Urinary bladder (tissue), 4 donors: ENCODE results near the gene CLCN7. TPM values are rescaled to one million over a fixed set of nuclear protein-coding genes. Genes with fewer than 3 reads are reported as not detected.

Experiments used
- DNase-seq: peaks from one replicate; pipeline ENCODE4 v3.0.0-alpha.2; 2015; ENCODE audit errors: extremely low spot score
- H3K27ac ChIP-seq: one replicate; pipeline ENCODE4 v1.5.1; 2013; ENCODE audit warnings: low read depth, mild to moderate bottlenecking, moderate library complexity
- H3K36me3 ChIP-seq: one replicate; pipeline ENCODE4 v1.6.1; 2013; ENCODE audit warnings: mild to moderate bottlenecking, moderate library complexity; ENCODE audit not compliant: insufficient read depth
- H3K4me1 ChIP-seq: one replicate; pipeline ENCODE4 v1.6.1; 2013; ENCODE audit warnings: mild to moderate bottlenecking, moderate library complexity; ENCODE audit not compliant: insufficient read depth
- H3K4me3 ChIP-seq: one replicate; pipeline ENCODE4 v1.5.1; 2013; ENCODE audit warnings: low read depth, low read length
- WGBS: extraction: QIAGEN DNeasy Blood & Tissue Kit; methylation state at CpG from one replicate; pipeline ENCODE4 v1.1.7; 2013; 5-methylcytosine and 5-hydroxymethylcytosine counted together
- polyA plus RNA-seq: library from polyadenylated mRNA; stranded (reverse); fragments of 200-250 nt; gene quantifications from one replicate; pipeline ENCODE4 v1.2.3, GENCODE V29; 2013
- total RNA-seq: library from RNA; depleted of rRNA; stranded (reverse); fragments of >200 nt; gene quantifications from one replicate; pipeline ENCODE4 v1.2.3, GENCODE V29; 2014
- donor health status: healthy with polysubstance abuse.
- donor health status: healthy.

The CLCN7 gene
- total and polyA plus RNA-seq, 2 donors = 19.6 to 64.0 TPM

GRCh38 chr16:1496464-1496863, 21.6 kb upstream of the CLCN7 start:
- DNase-seq = no peak
- peaks cover 6% of the 10 kb centered on the region for H3K36me3 ChIP-seq
- WGBS = 95% methylated on average over 25 of the region's 25 CpGs
- no peaks in the 10 kb centered on the region for H3K4me1 ChIP-seq
- H3K4me3 ChIP-seq = no peak overlapping the region
- no peak overlapping the region for H3K27ac ChIP-seq

GRCh38 chr16:1495889-1496262, 21.0 kb upstream of the CLCN7 start:
- Histone ChIP-seq H3K36me3 (peaks cover 6% of the 10 kb centered on the region), H3K4me1 (no peaks in the 10 kb centered on the region), H3K4me3 (no peak overlapping the region), H3K27ac (no peak overlapping the region)
- 91% methylated on average over 25 of the region's 25 CpGs for WGBS
- DNase-seq = no peak

GRCh38 chr16:1495211-1495888, 20.5 kb upstream of the CLCN7 start:
- DNase-seq = no peak
- Histone ChIP-seq H3K36me3 (peaks cover 6% of the 10 kb centered on the region), H3K4me1 (no peaks in the 10 kb centered on the region), H3K4me3 (no peak overlapping the region), H3K27ac (no peak overlapping the region)
- 93% methylated on average over 39 of the region's 39 CpGs for WGBS

DNA sequence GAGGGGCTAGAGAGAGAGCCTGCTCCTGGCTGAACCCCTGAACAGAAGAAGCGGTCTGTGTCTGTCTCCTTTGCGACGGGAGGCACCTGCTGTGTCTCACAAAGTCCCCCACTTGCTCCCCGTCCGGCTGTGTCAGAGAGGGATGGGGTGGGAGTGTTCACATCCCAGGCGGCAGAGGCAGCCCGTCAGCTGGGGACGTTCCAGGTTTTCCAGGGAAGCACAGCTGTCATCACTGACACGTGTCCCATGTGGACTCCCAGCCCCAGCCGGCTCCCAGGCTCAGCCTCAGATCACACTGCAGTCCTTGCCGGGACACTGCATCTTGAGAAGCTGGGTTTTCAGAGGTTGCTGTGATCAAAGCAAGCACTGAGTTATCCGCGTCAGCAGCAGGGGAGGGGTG, 19.9 kb upstream of the CLCN7 start:
- H3K4me3 ChIP-seq = no peak overlapping the region
- H3K36me3 ChIP-seq = peaks cover 2% of the 10 kb centered on the region
- WGBS = 52% methylated on average over 13 of the region's 13 CpGs
- no peak overlapping the region for H3K27ac ChIP-seq
- no peaks in the 10 kb centered on the region for H3K4me1 ChIP-seq
- no peak for DNase-seq

GRCh38 chr16:1494129-1494640, 19.4 kb upstream of the CLCN7 start:
- Histone ChIP-seq H3K4me1 (no peaks in the 10 kb centered on the region), H3K4me3 (peak overlapping the region; percentile 60), H3K36me3 (peaks cover 2% of the 10 kb centered on the region), H3K27ac (no peak overlapping the region)
- WGBS = 28% methylated on average over 25 of the region's 25 CpGs
- no peak for DNase-seq

- no peaks in the 10 kb centered on the region for H3K4me1 ChIP-seq
- under 1% methylated on average over 30 of the region's 30 CpGs for WGBS
- peak overlapping the region; percentile 60 for H3K4me3 ChIP-seq
- H3K27ac ChIP-seq = no peak overlapping the region
- peaks cover 2% of the 10 kb centered on the region for H3K36me3 ChIP-seq
- DNase-seq = no peak
Observed at GRCh38 chr16:1493746-1494094, 18.9 kb upstream of the CLCN7 start.

DNA sequence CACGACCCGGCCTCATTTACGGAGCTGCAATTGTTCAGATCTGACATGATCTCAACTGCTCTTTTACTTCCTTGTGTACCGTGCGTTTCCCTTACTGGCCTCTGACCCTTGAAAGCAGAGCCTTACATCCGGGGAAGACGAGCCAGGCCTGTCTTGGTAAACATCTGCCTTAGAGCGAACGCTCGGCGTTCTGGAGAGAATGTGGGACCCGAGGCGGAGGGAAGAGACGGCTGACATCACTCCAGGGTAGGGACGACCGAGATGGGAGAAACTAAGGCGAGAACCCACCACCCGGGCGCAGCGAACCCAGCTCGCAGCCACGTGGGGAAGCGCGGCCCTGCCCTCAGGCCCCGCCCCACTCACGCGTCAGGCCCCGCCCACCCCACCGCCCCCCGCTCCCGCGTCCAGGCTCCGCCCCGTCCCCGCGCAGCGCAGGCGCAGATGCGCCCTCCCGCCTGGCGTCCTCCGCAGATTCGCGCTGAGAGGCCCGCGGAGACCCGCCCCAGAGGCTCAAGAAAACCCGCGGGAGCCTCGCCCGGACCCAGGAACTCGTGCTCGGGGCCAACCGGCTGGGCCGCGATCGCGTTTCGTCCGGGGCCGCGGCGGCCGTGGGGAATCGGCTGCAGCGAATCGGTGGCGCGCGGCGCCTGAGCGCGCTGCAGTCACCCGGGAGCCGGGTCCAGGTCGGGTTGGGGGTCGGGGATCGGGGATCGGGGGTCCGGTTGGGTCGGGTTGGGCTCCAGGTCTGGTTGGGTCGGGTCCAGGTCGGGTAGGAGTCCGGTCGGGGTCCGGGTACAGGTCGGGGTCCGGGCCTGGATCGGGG, 18.3 kb upstream of the CLCN7 start, which contains the start of gene TELO2:
Gene TELO2 (plus strand): TSS at position 438 of the 823 bp plus-strand sequence. CDS start 922 bp downstream, outside the sequence.
- peaks cover 2% of the 10 kb centered on the region for H3K36me3 ChIP-seq
- under 1% methylated on average over 89 of the region's 89 CpGs for WGBS
- peak within 1 kb of the TSS; percentile 60 for H3K4me3 ChIP-seq
- peak within 1 kb of the TSS; percentile 64 for H3K27ac ChIP-seq
- no peaks in the 10 kb centered on the region for H3K4me1 ChIP-seq
- peak; percentile 21 for DNase-seq

DNA sequence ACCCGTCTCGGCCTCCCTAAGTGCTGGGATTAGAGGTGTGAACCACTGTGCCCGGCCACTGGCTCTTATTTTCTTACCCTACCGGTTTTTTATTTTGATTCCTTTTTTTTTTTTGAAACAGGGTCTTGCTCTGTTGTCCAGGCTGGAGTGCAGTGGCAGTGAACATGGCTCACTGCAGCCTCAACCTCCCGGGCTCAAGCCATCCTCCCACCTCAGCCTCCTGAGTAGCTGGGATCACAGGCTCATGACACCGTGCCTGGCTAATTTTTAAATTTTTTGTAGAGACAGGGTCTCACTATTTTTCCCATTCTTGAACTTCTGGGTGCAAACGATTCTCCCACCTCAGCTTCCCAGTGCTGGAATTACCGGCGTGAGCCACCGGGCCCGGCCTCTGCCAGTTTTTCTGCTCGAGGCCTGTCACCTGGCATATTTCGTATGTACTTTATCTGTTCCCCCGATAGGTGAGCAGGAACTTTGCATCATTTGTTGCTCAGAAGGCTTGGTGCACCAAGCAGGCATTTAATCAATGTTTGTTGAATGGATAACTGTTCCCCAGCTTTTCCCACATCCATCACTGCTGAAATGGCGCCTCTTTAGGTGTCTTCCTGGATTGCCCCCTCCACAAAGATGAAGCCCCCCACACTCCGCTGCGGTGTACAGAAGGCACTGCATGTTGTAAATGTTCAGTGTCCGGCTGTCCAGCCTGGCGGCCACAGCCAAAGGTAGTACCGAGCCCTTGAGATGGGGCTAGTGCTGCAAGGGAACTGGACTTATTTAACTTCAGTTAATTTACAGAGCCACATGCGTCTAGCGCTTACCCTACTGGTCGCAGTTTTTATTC, 17.5 kb upstream of the CLCN7 start:
- Histone ChIP-seq H3K36me3 (peaks cover 2% of the 10 kb centered on the region), H3K4me3 (no peak overlapping the region), H3K27ac (no peak overlapping the region), H3K4me1 (no peaks in the 10 kb centered on the region)
- WGBS = 86% methylated on average over 23 of the region's 23 CpGs
- no peak for DNase-seq

- 84% methylated on average over 12 of the region's 12 CpGs for WGBS
- H3K4me1 ChIP-seq = no peaks in the 10 kb centered on the region
- peaks cover 2% of the 10 kb centered on the region for H3K36me3 ChIP-seq
- H3K4me3 ChIP-seq = no peak overlapping the region
- no peak overlapping the region for H3K27ac ChIP-seq
- no peak for DNase-seq
Observed at GRCh38 chr16:1491327-1491726, 16.5 kb upstream of the CLCN7 start.

GRCh38 chr16:1489077-1489476, 14.2 kb upstream of the CLCN7 start:
- WGBS = 84% methylated on average over 12 of the region's 12 CpGs
- DNase-seq = no peak
- no peaks in the 10 kb centered on the region for H3K36me3 ChIP-seq

DNA sequence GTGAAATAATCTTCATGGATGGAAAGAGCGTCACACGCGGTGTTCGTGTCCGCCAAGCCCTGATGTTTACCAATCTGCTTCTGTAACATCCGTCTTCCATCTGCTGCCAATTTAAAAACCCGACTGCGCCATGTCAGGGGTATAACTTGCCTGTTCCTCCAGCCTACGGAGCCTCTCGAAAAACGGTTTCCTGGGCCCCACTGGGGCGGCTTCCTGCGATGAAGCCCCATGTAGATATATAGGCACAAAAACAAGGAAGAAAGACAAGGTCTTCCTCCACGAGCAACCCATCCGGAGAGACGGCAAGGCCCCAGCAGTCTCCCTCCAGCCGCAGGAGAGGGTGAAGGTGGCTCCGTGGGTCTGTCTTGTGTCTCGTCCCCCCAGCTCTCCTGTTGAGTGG, 13.8 kb upstream of the CLCN7 start, which contains the start of gene PTX4:
Gene PTX4 (minus strand): TSS at position 326 of the 400 bp plus-strand sequence. CDS start 35 bp downstream, at position 291.
- Histone ChIP-seq H3K4me1 (no peaks in the 10 kb centered on the region), H3K36me3 (no peaks in the 10 kb centered on the region), H3K4me3 (no peak within 1 kb of the TSS), H3K27ac (no peak within 1 kb of the TSS)
- no peak for DNase-seq
- 81% methylated on average over 19 of the region's 19 CpGs for WGBS

More at GRCh38 chr16:1489077-1489476, 14.2 kb upstream of the CLCN7 start:
- no peaks in the 10 kb centered on the region for H3K4me1 ChIP-seq
- H3K4me3 ChIP-seq = no peak overlapping the region
- no peak overlapping the region for H3K27ac ChIP-seq

DNA sequence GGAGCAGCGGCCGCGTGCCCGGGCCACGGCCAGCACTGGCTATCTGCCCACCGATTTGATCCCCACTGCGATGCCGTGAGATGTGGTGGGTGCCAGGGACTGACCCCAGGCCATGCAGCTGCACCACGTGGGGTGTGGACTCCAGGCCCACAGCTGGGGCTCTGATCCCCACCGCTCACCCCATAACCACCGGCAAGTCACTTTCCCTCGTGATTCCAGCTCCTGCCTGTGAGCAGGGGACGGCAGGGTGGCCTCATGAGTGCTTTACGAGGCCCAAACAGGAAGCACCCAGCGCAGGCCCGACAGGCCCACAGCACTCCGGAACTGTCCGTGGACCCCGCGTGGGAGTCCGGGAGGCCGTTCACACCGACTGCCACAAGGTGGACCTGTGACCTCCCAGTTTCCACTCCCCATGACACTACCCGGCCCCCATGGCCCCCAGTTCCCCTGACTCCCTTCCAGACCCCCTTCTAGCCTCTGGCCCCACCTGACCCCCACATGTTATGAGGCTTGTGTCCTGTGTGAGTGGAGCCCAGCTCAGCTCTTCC, 13.3 kb upstream of the CLCN7 start:
- no peaks in the 10 kb centered on the region for H3K4me1 ChIP-seq
- H3K36me3 ChIP-seq = no peaks in the 10 kb centered on the region
- DNase-seq = no peak
- no peak overlapping the region for H3K27ac ChIP-seq
- WGBS = 84% methylated on average over 24 of the region's 24 CpGs
- H3K4me3 ChIP-seq = no peak overlapping the region
